Heart left ventricle (tissue), 13 donors: Measurements from ENCODE around the gene CFAP77.

ENCODE experiments used
- CTCF ChIP-seq, 12 donors: fragments of 200-600 bp; sonication (generic) in 4 of 12; IDR thresholded peaks; one replicate each; pipeline versions ENCODE4 v1.5.0 to v1.8.0; 2018 to 2022; ENCODE audit warnings: antibody characterized with exemption in 12 of 12, mild to moderate bottlenecking in 5 of 12
- POLR2A ChIP-seq, 2 donors: fragments of 450-650 bp; IDR thresholded peaks; one replicate each; pipeline ENCODE4 v1.6.1; 2017; ENCODE audit warnings: antibody characterized with exemption in 2 of 2, mild to moderate bottlenecking in 2 of 2, moderate library complexity in 2 of 2
- donor health status: ischemic (EF 13 %, LVEDD 7.1; RV severe dilation, severe dysfunction).
- donor health status: DM: no; HTN: yes; CAD: no.
- donor health status: DM: no; HTN: no; CAD: no.
- donor health status: ischemic (EF 25% LVEDD 6.9; RV normal size, moderate dysfunction).
- donor health status: ischemic (EF 25% LVEDD 5.7; RV mildly dilated, moderate dysfunction).
- donor health status: ischemic (EF 35%, LVEDD 5.7; RV mildly dilated, moderate dysfunction).
- donor health status: nonischemic (EF 11% LVEDD 7.7; RV severe dilation, severe dysfunction).
- donor health status: DM: yes; HTN: yes; CAD: no.
- donor health status: PGD.
- donor health status: ischemic (EF 29% LVEDD 5.4; RV normal size, mild dysfunction).
- donor health status: nonischemic (EF 23%, LVEDD 6.1; RV moderate dilation, normal function).

- TF ChIP-seq CTCF (IDR thresholded peaks at IDR 0.05) = no peak
- no peak for TF ChIP-seq POLR2A (IDR thresholded peaks at IDR 0.05)
These were observed 199.8 kb downstream of the CFAP77 start for GRCh38 chr9:132609829-132610228.
